ENCODE measurements around the gene JPH4.
A peak's percentile ranks its signal among the peaks of the same experiment; 100 is the strongest.

Gene JPH4

DNA sequence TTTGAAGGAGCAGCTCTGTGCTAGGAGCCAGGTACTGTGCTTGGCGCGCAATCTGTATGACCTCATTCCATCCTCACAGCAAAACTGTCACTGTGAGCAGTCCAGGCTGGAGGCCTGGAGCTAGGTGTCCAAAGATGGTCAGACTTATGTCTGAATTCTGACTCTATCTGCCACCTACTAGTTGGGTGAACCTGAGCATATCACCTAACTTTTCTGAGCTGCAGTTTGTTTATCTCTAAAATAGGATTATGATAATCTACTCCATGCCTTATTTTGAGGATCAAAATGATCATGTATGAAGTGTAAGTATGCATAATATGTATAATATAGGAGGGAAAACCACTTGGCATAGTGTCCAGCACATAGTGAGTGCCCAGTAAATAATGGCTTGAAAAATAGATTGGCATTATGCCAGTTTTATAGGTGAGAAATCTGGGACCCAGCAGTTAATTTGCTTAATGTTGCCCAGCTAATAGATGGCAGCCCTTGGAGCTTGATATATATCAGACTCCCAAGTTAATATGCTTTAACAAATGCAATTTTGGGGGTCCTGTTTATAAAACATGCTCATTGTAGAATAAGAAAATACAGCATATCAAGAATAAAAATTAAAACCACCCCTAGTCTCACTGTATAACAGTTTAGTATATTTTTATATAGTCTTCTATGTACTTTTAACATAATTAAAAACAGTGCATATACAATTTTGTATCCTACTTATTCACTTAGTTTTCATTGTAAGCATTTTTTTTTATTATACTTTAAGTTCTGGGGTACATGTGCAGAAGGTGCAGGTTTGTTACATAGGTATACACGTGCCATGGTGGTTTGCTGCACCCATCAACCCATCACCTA is 4.5 kb upstream of the JPH4 start:
- H3K27ac Mint-ChIP-seq: no peak overlapping the region
- no peaks in the 10 kb centered on the region for H3K36me3 Mint-ChIP-seq (ENCODE audit: low read depth)
- peaks cover 30% of the 10 kb centered on the region for H3K4me1 Mint-ChIP-seq
- TF ChIP-seq, protein P1, sequence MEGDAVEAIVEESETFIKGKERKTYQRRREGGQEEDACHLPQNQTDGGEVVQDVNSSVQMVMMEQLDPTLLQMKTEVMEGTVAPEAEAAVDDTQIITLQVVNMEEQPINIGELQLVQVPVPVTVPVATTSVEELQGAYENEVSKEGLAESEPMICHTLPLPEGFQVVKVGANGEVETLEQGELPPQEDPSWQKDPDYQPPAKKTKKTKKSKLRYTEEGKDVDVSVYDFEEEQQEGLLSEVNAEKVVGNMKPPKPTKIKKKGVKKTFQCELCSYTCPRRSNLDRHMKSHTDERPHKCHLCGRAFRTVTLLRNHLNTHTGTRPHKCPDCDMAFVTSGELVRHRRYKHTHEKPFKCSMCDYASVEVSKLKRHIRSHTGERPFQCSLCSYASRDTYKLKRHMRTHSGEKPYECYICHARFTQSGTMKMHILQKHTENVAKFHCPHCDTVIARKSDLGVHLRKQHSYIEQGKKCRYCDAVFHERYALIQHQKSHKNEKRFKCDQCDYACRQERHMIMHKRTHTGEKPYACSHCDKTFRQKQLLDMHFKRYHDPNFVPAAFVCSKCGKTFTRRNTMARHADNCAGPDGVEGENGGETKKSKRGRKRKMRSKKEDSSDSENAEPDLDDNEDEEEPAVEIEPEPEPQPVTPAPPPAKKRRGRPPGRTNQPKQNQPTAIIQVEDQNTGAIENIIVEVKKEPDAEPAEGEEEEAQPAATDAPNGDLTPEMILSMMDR (IDR thresholded peaks at IDR 0.05): no peak
- peaks cover 35% of the 10 kb centered on the region for H3K27me3 Mint-ChIP-seq (ENCODE audit: low read depth, poor library complexity)
- DNase-seq: no peak
- H3K4me3 Mint-ChIP-seq: no peak overlapping the region
- peaks cover 19% of the 10 kb centered on the region for H3K9me3 Mint-ChIP-seq

GRCh38 chr14:23580948-23581281 is 2.3 kb upstream of the JPH4 start:
- no peak overlapping the region for H3K4me3 Mint-ChIP-seq
- H3K4me1 Mint-ChIP-seq: peaks cover 40% of the 10 kb centered on the region
- H3K27ac Mint-ChIP-seq: no peak overlapping the region
- TF ChIP-seq, protein P1 (IDR thresholded peaks at IDR 0.05): no peak
- H3K36me3 Mint-ChIP-seq (ENCODE audit: low read depth): no peaks in the 10 kb centered on the region
- H3K9me3 Mint-ChIP-seq: peaks cover 12% of the 10 kb centered on the region
- H3K27me3 Mint-ChIP-seq (ENCODE audit: low read depth, poor library complexity): peaks cover 46% of the 10 kb centered on the region
- no peak for DNase-seq

DNA sequence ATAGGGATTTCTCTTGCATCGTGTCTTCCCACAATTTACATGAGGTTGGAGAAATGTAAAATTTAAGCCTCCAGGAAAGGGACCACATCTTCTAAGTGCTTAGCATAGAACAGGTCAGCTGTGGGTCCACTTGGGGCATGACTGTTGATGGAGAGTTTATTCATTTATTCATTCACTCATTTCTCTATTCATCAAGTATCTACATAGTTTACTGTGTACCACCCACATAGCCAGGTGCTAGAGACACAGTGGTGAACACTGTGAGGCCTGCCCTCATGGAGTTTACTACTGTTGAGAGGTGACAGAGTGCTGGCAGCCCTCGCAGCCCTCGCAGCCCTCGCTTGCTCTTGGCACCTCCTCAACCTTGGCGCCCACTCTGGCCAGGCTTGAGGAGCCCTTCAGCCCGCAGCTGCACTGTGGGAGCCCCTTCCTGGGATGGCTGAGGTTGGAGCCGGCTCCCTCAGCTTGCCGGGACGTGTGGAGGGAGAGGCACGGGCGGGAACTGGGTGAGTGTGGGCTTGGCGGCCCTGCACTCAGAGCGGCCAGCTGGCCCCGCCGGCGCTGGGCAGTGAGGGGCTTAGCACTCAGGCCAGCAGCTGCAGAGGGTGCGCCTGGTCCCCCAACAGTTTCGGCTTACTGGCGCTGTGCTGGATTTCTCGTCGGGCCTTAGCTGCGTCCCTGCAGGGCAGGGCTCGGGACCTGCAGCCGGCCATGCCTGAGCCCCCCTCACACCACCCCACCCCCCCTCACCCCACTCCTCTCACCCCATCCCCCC is 1.7 kb upstream of the JPH4 start:
- DNase-seq: no peak
- peaks cover 48% of the 10 kb centered on the region for H3K27me3 Mint-ChIP-seq (ENCODE audit: low read depth, poor library complexity)
- H3K4me3 Mint-ChIP-seq: no peak overlapping the region
- TF ChIP-seq, protein P1 (IDR thresholded peaks at IDR 0.05): no peak
- peaks cover 40% of the 10 kb centered on the region for H3K4me1 Mint-ChIP-seq
- no peak overlapping the region for H3K27ac Mint-ChIP-seq
- peaks cover 2% of the 10 kb centered on the region for H3K36me3 Mint-ChIP-seq (ENCODE audit: low read depth)
- H3K9me3 Mint-ChIP-seq: peaks cover 7% of the 10 kb centered on the region

GRCh38 chr14:23579739-23580138 is 1.1 kb upstream of the JPH4 start:
- peak overlapping the region; percentile 10 for H3K4me3 Mint-ChIP-seq
- H3K4me1 Mint-ChIP-seq: peaks cover 40% of the 10 kb centered on the region
- H3K27ac Mint-ChIP-seq: no peak overlapping the region
- peaks cover 7% of the 10 kb centered on the region for H3K9me3 Mint-ChIP-seq
- no peak for DNase-seq
- TF ChIP-seq, protein P1 (IDR thresholded peaks at IDR 0.05): no peak
- H3K27me3 Mint-ChIP-seq (ENCODE audit: low read depth, poor library complexity): peaks cover 54% of the 10 kb centered on the region
- peaks cover 8% of the 10 kb centered on the region for H3K36me3 Mint-ChIP-seq (ENCODE audit: low read depth)

- TF ChIP-seq, protein P1 (IDR thresholded peaks at IDR 0.05): no peak
- no peak overlapping the region for H3K4me3 Mint-ChIP-seq
- H3K27me3 Mint-ChIP-seq (ENCODE audit: low read depth, poor library complexity): peaks cover 59% of the 10 kb centered on the region
- H3K36me3 Mint-ChIP-seq (ENCODE audit: low read depth): peaks cover 10% of the 10 kb centered on the region
- H3K4me1 Mint-ChIP-seq: peaks cover 40% of the 10 kb centered on the region
- H3K9me3 Mint-ChIP-seq: peaks cover 5% of the 10 kb centered on the region
- no peak for DNase-seq
- no peak overlapping the region for H3K27ac Mint-ChIP-seq
Measured at GRCh38 chr14:23579311-23579630, 681 bp upstream of the JPH4 start.

Measured in nephron progenitor cell (in vitro differentiated cells).